Activated CD4-positive, alpha-beta T cell treated with anti-CD3 and anti-CD28 coated beads, Interleukin-2, Interleukin-6, amounts not matched to agents 100 ng/mL and 50 ng/mL, durations not matched to agents 16 hours and 8 hours (primary cell): ENCODE measurements around the gene PRRC2A.
A peak's percentile ranks its signal among the peaks of the same experiment; 100 is the strongest.

Source experiments
- DNase-seq: peaks from one replicate; pipeline ENCODE4 v3.0.0-alpha.2; 2020

PRRC2A gene

GRCh38 chr6:31626952-31627351, 6.4 kb downstream of the PRRC2A start:
- DNase-seq, result no peak

- DNase-seq, result no peak
These were observed 7.3 kb downstream of the PRRC2A start for GRCh38 chr6:31627690-31628287.

GRCh38 chr6:31629014-31629413, 8.5 kb downstream of the PRRC2A start:
- no peak for DNase-seq

- DNase-seq, result no peak
These were observed 9.8 kb downstream of the PRRC2A start for GRCh38 chr6:31630177-31630934.

GRCh38 chr6:31631209-31631608, 10.7 kb downstream of the PRRC2A start:
- DNase-seq, result no peak

- DNase-seq, result no peak
These were observed 11.3 kb downstream of the PRRC2A start for GRCh38 chr6:31631681-31632278.

GRCh38 chr6:31632279-31632946, 11.9 kb downstream of the PRRC2A start:
- DNase-seq, result no peak

GRCh38 chr6:31633447-31633846, 12.9 kb downstream of the PRRC2A start:
- DNase-seq, result no peak

GRCh38 chr6:31634131-31634530, 13.6 kb downstream of the PRRC2A start:
- no peak for DNase-seq

GRCh38 chr6:31634969-31635575, 14.6 kb downstream of the PRRC2A start:
- DNase-seq, result no peak

- no peak for DNase-seq
These were observed 16.4 kb downstream of the PRRC2A start for GRCh38 chr6:31636698-31637596.

- DNase-seq, result no peak
These were observed 18.5 kb downstream of the PRRC2A start for GRCh38 chr6:31639043-31639442.

- DNase-seq, result peak; percentile 29
These were observed 18.9 kb downstream of the PRRC2A start for GRCh38 chr6:31639449-31639861.

GRCh38 chr6:31640612-31641011, 20.1 kb downstream of the PRRC2A start:
- no peak for DNase-seq

- no peak for DNase-seq
These were observed 20.9 kb downstream of the PRRC2A start for GRCh38 chr6:31641370-31641769.

- no peak for DNase-seq
These were observed 22.5 kb downstream of the PRRC2A start for GRCh38 chr6:31642798-31643570.

GRCh38 chr6:31643818-31644454, 23.4 kb downstream of the PRRC2A start:
- DNase-seq, result no peak

GRCh38 chr6:31645325-31645724, 24.8 kb downstream of the PRRC2A start:
- DNase-seq, result no peak

- DNase-seq, result peak; percentile 75
These were observed 31.2 kb downstream of the PRRC2A start for GRCh38 chr6:31651602-31652191.
